Trophoblast cell (in vitro differentiated cells and primary cell): ENCODE measurements around the gene AUTS2.

Source experiments
- DNase-seq, 2 donors: peaks; one replicate each; pipeline ENCODE4 v3.0.0-alpha.2; 2016
- H2AFZ ChIP-seq: 2 replicates; pipeline ENCODE4 v1.6.1; 2013; ENCODE audit warnings: low read length, moderate library complexity, mild to moderate bottlenecking; ENCODE audit not compliant: insufficient read depth, poor library complexity
- H2AK5ac ChIP-seq: 2 replicates; pipeline ENCODE4 v1.6.1; 2013; ENCODE audit warnings: mild to moderate bottlenecking, low read length
- H2BK120ac ChIP-seq: 2 replicates; pipeline ENCODE4 v1.6.1; 2013; ENCODE audit warnings: low read length, mild to moderate bottlenecking, moderate library complexity; ENCODE audit not compliant: insufficient read depth, poor library complexity
- H2BK12ac ChIP-seq: 2 replicates; pipeline ENCODE4 v1.6.1; 2013; ENCODE audit warnings: mild to moderate bottlenecking, low read length, moderate library complexity
- H2BK5ac ChIP-seq: 2 replicates; pipeline ENCODE4 v1.6.1; 2013; ENCODE audit warnings: low read length, low read depth, moderate library complexity, mild to moderate bottlenecking; ENCODE audit not compliant: poor library complexity
- H3K14ac ChIP-seq: 2 replicates; pipeline ENCODE4 v1.6.1; 2013; ENCODE audit warnings: mild to moderate bottlenecking, low read length
- H3K18ac ChIP-seq: 2 replicates; pipeline ENCODE4 v1.6.1; 2013; ENCODE audit warnings: mild to moderate bottlenecking, low read length
- H3K23ac ChIP-seq: 2 replicates; pipeline ENCODE4 v1.6.1; 2013; ENCODE audit warnings: low read length
- H3K27ac ChIP-seq: 2 replicates; pipeline ENCODE4 v1.5.1; 2013; ENCODE audit warnings: low read depth, mild to moderate bottlenecking, inconsistent platforms, low read length, moderate library complexity
- H3K27me3 ChIP-seq: 2 replicates; pipeline ENCODE4 v1.6.1; 2013; ENCODE audit warnings: inconsistent platforms, mild to moderate bottlenecking, low read length, moderate library complexity; ENCODE audit not compliant: insufficient read depth
- H3K36me3 ChIP-seq, 2 experiments: 1 replicate in 1 of 2; 2 replicates in 1 of 2; pipeline ENCODE4 v1.6.1; 2013; ENCODE audit warnings: low read length in 2 of 2, mild to moderate bottlenecking in 2 of 2, moderate library complexity in 1 of 2; ENCODE audit not compliant: insufficient read depth in 2 of 2, control insufficient read depth in 1 of 2
- H3K4ac ChIP-seq: 2 replicates; pipeline ENCODE4 v1.6.1; 2013; ENCODE audit warnings: low read depth, mild to moderate bottlenecking, low read length, moderate library complexity
- H3K4me1 ChIP-seq, 2 experiments: 1 replicate in 1 of 2; 2 replicates in 1 of 2; pipeline ENCODE4 v1.6.1; 2013; ENCODE audit warnings: low read length in 2 of 2, mild to moderate bottlenecking in 2 of 2, moderate library complexity in 1 of 2; ENCODE audit not compliant: insufficient read depth in 2 of 2, control insufficient read depth in 1 of 2
- H3K4me2 ChIP-seq: 2 replicates; pipeline ENCODE4 v1.6.1; 2013; ENCODE audit warnings: inconsistent platforms, mild to moderate bottlenecking, low read length, moderate library complexity
- H3K4me3 ChIP-seq: 2 replicates; pipeline ENCODE4 v1.5.1; 2013; ENCODE audit warnings: mild to moderate bottlenecking, low read depth, low read length, inconsistent platforms
- H3K79me1 ChIP-seq: one replicate; pipeline ENCODE4 v1.6.1; 2013; ENCODE audit warnings: low read length
- H3K79me2 ChIP-seq: 2 replicates; pipeline ENCODE4 v1.6.1; 2013; ENCODE audit warnings: low read length, mild to moderate bottlenecking; ENCODE audit not compliant: control insufficient read depth, insufficient read depth, poor library complexity
- H3K9ac ChIP-seq: 2 replicates; pipeline ENCODE4 v1.6.1; 2013; ENCODE audit warnings: mild to moderate bottlenecking, low read length
- H3K9me3 ChIP-seq: 2 replicates; pipeline ENCODE4 v1.6.1; 2013; ENCODE audit warnings: low read depth, mild to moderate bottlenecking, control low read depth, inconsistent platforms, low read length; ENCODE audit not compliant: insufficient read depth
- H4K12ac ChIP-seq: 2 replicates; pipeline ENCODE4 v1.6.1; 2013; ENCODE audit warnings: low read depth, mild to moderate bottlenecking, low read length, moderate library complexity
- H4K8ac ChIP-seq: 2 replicates; pipeline ENCODE4 v1.6.1; 2013; ENCODE audit warnings: low read depth, mild to moderate bottlenecking, low read length, moderate library complexity
- H4K91ac ChIP-seq: one replicate; pipeline ENCODE4 v1.6.1; 2013; ENCODE audit warnings: low read depth, mild to moderate bottlenecking, low read length, moderate library complexity
- WGBS: extraction: QIAGEN DNeasy Blood & Tissue Kit; methylation state at CpG from one replicate; pipeline ENCODE4 v1.1.7; 2013; ENCODE audit warnings: missing lambda C conversion rate; ENCODE audit not compliant: insufficient read length, insufficient coverage; ENCODE audit errors: extremely low coverage; 5-methylcytosine and 5-hydroxymethylcytosine counted together

The AUTS2 gene

DNA sequence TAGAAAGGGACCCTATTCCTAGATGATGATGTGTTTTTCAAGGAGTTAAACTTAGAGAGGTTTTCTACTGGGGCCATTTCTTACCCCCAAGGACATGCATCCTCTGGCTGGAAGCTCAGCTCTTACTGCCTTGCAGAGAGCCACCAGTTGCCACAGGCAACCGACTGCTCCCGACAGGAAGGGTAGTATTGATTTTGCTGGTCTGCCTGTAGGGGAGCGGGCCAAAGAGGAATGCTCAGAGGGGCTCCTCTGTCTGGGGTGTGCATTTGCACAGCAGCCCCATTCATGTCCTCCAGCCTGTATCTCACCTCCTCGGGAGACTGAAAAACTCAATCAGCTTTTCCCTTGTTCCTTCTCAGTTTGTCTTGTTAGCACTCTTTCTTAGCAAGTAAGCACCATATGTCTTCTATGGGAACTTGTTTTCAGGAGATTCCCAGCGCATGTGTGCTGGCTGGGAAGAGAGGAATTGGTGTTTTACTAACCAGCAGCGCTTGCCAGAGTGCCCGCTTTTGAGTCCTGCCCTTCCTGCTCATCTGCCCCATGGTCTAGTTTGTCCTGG lies 794.7 kb downstream of the AUTS2 start:
- H3K4me2 ChIP-seq = no peak overlapping the region
- no peak overlapping the region for H2BK5ac ChIP-seq
- H3K4me1 ChIP-seq = no peaks in the 10 kb centered on the region
- H3K27me3 ChIP-seq = no peaks in the 10 kb centered on the region
- no peak overlapping the region for H2BK12ac ChIP-seq
- H4K91ac ChIP-seq = no peak overlapping the region
- no peak overlapping the region for H2AK5ac ChIP-seq
- no peak overlapping the region for H4K12ac ChIP-seq
- H3K36me3 ChIP-seq = no peaks in the 10 kb centered on the region
- H3K4ac ChIP-seq = no peak overlapping the region
- H3K79me2 ChIP-seq = no peaks in the 10 kb centered on the region
- no peak overlapping the region for H3K9ac ChIP-seq
- no peak overlapping the region for H3K27ac ChIP-seq
- H3K23ac ChIP-seq = no peak overlapping the region
- H3K18ac ChIP-seq = no peak overlapping the region
- no peak overlapping the region for H3K14ac ChIP-seq
- H3K79me1 ChIP-seq = no peaks in the 10 kb centered on the region
- H2AFZ ChIP-seq = no peak overlapping the region
- H4K8ac ChIP-seq = no peak overlapping the region
- no peak for DNase-seq
- no peak overlapping the region for H2BK120ac ChIP-seq
- no CpG with 5 or more reads among the region's 7 CpGs for WGBS
- H3K9me3 ChIP-seq = no peaks in the 10 kb centered on the region
- H3K4me3 ChIP-seq = no peak overlapping the region

DNA sequence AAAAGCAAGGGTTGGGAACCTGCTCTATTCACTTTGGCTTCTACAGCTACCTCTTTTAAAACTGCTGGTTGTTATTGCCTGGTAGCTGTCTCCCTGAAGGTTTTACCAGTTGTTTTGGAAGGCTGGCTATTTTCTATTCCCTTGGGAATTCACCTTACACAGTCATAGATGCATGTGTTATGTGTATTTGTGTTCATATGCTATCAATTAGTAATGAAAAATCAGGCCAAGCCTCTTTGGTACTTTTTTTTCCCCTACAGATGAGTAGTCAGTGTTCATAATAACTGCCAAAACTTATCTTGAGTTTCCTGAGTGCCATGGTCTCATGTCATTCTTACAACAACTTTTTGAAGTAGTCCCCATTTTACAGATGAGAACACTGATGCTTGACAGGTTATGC lies 795.7 kb downstream of the AUTS2 start:
- no peaks in the 10 kb centered on the region for H3K9me3 ChIP-seq
- no peak overlapping the region for H3K18ac ChIP-seq
- no peak overlapping the region for H2BK120ac ChIP-seq
- H2AK5ac ChIP-seq = no peak overlapping the region
- no peak overlapping the region for H3K4me2 ChIP-seq
- no peak overlapping the region for H2BK12ac ChIP-seq
- no peak overlapping the region for H3K9ac ChIP-seq
- no peak overlapping the region for H4K8ac ChIP-seq
- H3K79me1 ChIP-seq = no peaks in the 10 kb centered on the region
- no peaks in the 10 kb centered on the region for H3K27me3 ChIP-seq
- H3K23ac ChIP-seq = no peak overlapping the region
- H3K36me3 ChIP-seq = no peaks in the 10 kb centered on the region
- H3K4me3 ChIP-seq = no peak overlapping the region
- H3K14ac ChIP-seq = no peak overlapping the region
- H4K12ac ChIP-seq = no peak overlapping the region
- H2BK5ac ChIP-seq = no peak overlapping the region
- H3K27ac ChIP-seq = no peak overlapping the region
- DNase-seq = no peak
- H2AFZ ChIP-seq = no peak overlapping the region
- H4K91ac ChIP-seq = no peak overlapping the region
- H3K79me2 ChIP-seq = no peaks in the 10 kb centered on the region
- H3K4me1 ChIP-seq = no peaks in the 10 kb centered on the region
- no peak overlapping the region for H3K4ac ChIP-seq

DNA sequence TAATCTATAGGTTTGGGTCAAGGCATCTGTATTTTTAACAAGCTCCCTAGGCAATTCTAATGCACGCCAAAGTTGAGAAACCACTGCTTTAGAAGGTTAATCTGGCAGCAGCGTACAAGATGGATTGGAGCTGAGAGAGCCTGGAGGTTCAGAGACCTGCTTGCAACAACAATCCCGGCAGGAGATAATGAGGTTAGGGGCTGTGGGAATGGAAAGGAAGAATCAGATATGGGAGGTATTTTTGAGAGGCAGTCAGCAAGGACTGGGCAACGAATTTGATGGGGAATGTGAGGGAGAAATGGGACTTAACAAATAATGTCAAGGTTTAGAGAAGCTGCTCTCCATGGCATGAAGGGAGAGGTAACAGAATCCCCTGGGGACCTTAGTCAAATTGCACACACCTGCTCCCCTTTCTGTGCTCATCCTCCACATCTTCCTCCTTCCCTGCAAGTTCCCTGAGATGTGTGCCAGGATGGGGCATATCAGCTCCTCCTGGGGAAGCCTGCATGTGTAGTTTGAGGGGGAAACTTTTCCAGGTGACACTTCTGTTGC lies 802.6 kb downstream of the AUTS2 start:
- H2BK5ac ChIP-seq = no peak overlapping the region
- H2AK5ac ChIP-seq = no peak overlapping the region
- H3K27me3 ChIP-seq = no peaks in the 10 kb centered on the region
- H3K4me3 ChIP-seq = no peak overlapping the region
- no peaks in the 10 kb centered on the region for H3K79me2 ChIP-seq
- H3K36me3 ChIP-seq = no peaks in the 10 kb centered on the region
- H3K23ac ChIP-seq = no peak overlapping the region
- H3K4me1 ChIP-seq = no peaks in the 10 kb centered on the region
- no peak overlapping the region for H3K14ac ChIP-seq
- no peak overlapping the region for H3K4ac ChIP-seq
- no peak overlapping the region for H2BK120ac ChIP-seq
- no peak overlapping the region for H3K18ac ChIP-seq
- H2BK12ac ChIP-seq = no peak overlapping the region
- H3K9me3 ChIP-seq = no peaks in the 10 kb centered on the region
- H2AFZ ChIP-seq = no peak overlapping the region
- no peak for DNase-seq
- H4K8ac ChIP-seq = no peak overlapping the region
- H3K4me2 ChIP-seq = no peak overlapping the region
- H3K27ac ChIP-seq = no peak overlapping the region
- H4K91ac ChIP-seq = no peak overlapping the region
- no peak overlapping the region for H3K9ac ChIP-seq
- peaks cover under 1% of the 10 kb centered on the region for H3K79me1 ChIP-seq
- WGBS = no CpG with 5 or more reads among the region's 4 CpGs
- no peak overlapping the region for H4K12ac ChIP-seq

DNA sequence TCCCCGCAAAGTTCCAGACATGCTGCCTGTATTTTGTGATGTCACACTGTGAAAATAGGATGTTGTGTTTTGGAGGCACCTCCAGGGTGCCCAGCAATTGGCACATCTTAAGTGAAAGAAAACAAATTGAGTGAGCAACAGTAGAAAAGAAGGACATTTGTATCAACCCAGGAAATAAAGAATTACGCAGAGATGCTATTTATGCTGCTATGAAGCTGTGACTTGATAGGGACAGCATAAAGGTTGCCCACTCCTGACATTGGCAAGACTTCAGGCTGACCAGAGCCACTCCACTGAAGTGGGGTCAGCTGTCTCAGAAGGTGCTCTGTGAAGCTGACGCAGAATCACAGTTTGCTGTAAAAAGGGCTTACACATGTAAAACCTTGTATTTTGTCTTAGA lies 803.8 kb downstream of the AUTS2 start:
- H2AK5ac ChIP-seq = no peak overlapping the region
- no peak overlapping the region for H3K18ac ChIP-seq
- no peak overlapping the region for H3K4me2 ChIP-seq
- WGBS = no CpG with 5 or more reads among the region's 3 CpGs
- peaks cover 2% of the 10 kb centered on the region for H3K79me1 ChIP-seq
- no peak overlapping the region for H3K9ac ChIP-seq
- H3K27me3 ChIP-seq = no peaks in the 10 kb centered on the region
- H2BK120ac ChIP-seq = no peak overlapping the region
- no peaks in the 10 kb centered on the region for H3K9me3 ChIP-seq
- H3K4me1 ChIP-seq = peaks cover 0 to 2% of the 10 kb centered on the region in 2 experiments
- no peak overlapping the region for H3K4ac ChIP-seq
- H3K14ac ChIP-seq = no peak overlapping the region
- DNase-seq = no peak
- H2BK12ac ChIP-seq = no peak overlapping the region
- H3K79me2 ChIP-seq = no peaks in the 10 kb centered on the region
- H4K91ac ChIP-seq = no peak overlapping the region
- H4K8ac ChIP-seq = no peak overlapping the region
- no peak overlapping the region for H3K27ac ChIP-seq
- H2AFZ ChIP-seq = no peak overlapping the region
- H4K12ac ChIP-seq = no peak overlapping the region
- H3K4me3 ChIP-seq = no peak overlapping the region
- no peak overlapping the region for H2BK5ac ChIP-seq
- no peak overlapping the region for H3K23ac ChIP-seq
- H3K36me3 ChIP-seq = no peaks in the 10 kb centered on the region
